Head of caudate nucleus (tissue), 42 donors: ENCODE measurements around the gene KIF3B.
"Not testable (repeated sequence)": the region's sequence is repeated elsewhere in the genome, so short reads cannot be mapped to it uniquely, and the experiment has no call there.

ENCODE experiments used
- DNase-seq, 42 donors: peaks; one replicate each; pipeline versions ENCODE4 v3.0.0 to v3.0.0-alpha.2; 2020 to 2021; ENCODE audit warnings: mixed read lengths in 7 of 42
- intact Hi-C: fragments of 100-400 bp; cut with DNase I; formaldehyde crosslinking; loops from one replicate; pipeline ENCODE4 v1.15.0; 2022

Gene KIF3B

DNA sequence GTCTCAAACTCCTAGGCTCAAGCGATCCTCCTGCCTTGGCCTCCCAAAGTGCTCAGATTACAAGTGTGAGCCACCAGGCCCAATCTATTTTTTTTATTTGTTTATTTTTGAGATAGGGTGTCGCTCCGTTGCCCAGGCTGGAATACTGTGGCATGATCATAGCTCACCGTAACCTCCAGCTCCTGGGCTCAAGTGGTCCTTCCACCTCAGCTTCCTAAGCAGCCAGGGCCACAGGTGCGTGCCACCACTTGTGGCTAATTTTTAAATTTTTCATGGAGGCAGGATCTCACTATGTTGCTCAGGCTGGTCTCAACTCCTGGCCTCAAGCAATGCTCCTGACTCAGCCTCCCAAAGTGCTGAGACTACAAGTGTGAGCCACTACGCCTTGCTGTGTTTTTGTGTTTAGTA, 9.8 kb downstream of the KIF3B start:
- no peak for DNase-seq
- intact Hi-C loops: loop anchor here (10.0 kb wide), 1 partner anchor 68 kb away; the partner anchor contains the start of gene ASXL1

- intact Hi-C loops: loop anchor here (10.0 kb wide), 1 partner anchor 66 kb away; the partner anchor contains the start of gene ASXL1
- no peak for DNase-seq
These were observed 10.9 kb downstream of the KIF3B start for GRCh38 chr20:32288225-32288849.

DNA sequence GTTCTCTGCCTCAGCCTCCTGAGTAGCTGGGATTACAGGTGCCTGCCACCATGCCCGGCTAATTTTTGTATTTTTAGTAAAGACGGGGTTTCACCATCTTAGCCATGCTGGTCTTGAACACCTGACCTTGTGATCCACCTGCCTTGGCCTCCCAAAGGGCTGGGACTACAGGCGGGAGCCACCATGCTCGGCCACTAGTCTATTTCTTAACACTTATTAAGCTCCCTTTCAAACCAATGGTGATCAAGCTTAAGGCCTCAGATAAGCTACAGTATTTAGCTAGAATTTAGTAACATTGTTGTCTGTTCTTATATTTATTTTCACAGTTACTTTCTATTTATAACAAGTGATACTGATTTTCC, 11.8 kb downstream of the KIF3B start:
- not testable (repeated sequence) for DNase-seq
- intact Hi-C loops: loop anchor here (10.0 kb wide), 1 partner anchor 66 kb away; the partner anchor contains the start of gene ASXL1

DNA sequence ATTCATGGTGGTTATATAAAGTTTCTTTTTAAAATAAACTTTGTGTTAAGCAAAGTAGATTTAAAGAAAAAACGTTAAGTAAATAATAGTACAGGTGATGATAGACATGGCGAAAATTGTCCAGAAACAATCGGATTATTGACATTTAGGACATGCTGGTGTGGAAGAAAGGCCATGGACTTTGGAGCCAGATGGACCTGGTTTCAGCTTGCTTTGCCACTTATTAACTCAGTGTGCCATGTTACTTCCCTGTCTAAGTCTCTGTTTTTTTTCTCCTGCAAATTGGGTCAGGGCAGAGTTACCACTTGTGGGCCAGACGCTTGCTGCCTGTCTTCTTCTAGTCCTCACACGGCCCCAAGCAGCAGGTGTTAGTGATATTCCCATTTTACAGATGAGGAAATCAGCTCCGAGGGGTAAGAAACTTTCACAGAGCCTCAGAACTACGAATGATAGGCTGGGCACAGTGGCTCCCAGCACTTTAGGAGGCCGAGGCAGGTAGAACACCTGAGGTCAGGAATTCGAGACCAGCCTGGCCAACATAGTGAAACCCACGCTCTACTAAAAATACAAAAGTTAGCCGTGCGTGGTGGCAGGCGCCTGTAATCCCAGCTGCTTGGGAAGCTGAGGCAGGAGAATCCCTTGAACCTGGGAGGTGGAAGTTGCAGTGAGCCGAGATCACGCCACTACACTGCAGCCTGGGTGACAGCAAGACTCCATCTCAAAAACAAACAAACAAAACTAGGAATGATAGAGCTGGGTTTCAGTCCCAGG, 12.4 kb downstream of the KIF3B start:
- DNase-seq: no peak
- intact Hi-C loops: loop anchor here (10.0 kb wide), 1 partner anchor 65 kb away; the partner anchor contains the start of gene ASXL1

GRCh38 chr20:32291166-32291565, 13.7 kb downstream of the KIF3B start:
- DNase-seq: no peak
- intact Hi-C loops: no loop called here

GRCh38 chr20:32292548-32292947, 15.1 kb downstream of the KIF3B start:
- intact Hi-C loops: no loop called here
- DNase-seq: no peak

GRCh38 chr20:32294071-32294470, 16.6 kb downstream of the KIF3B start:
- DNase-seq: no peak
- intact Hi-C loops: no loop called here

GRCh38 chr20:32296412-32296811, 19.0 kb downstream of the KIF3B start:
- DNase-seq: no peak
- intact Hi-C loops: no loop called here

DNA sequence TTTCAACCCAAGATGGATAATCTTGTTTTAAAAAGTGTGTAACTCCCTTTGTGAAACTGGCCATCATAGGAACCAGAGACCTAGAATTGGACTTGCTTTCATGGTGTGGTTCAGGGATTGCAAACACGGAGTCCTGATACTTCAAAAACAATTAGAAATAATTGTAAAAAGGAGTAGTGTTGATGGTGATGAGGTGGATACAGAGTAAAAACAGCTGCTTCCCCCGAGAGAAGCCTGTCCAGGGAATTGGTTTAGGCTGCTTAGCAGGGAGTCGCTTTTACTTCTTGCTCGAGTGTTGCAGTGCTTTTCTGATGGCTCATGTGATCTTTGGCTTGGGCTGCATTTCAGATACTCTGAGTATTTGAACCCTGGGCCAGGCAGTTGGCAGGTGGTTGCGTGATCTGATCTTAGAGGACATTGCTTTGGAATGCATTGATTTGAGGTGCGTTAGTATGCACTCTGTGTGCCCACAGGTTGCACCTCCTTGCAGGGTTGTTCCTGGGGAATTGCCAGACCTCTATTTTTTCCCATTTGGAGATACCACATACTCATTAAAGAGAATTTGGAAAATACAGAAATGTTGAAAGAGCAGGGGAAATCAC, 19.5 kb downstream of the KIF3B start:
- intact Hi-C loops: no loop called here
- DNase-seq: no peak

DNA sequence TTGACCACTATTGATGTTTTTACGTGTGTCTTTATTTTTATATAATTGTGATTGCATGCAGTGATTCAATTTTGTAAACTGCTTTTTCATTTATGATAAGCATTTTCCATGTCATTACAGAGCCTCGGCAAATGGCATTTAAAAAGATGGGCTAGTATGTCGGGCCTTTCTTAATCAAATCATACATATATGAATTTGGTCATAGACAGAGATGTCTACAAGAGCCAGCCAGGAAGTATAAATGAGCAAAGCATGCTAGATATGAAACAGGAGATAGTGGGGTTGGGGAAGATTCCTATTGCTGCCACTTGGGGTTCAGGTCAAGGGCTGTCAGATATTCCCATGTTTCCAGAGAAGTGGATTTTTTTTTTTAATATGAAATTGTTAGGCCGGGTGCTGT, 20.0 kb downstream of the KIF3B start:
- DNase-seq: no peak
- intact Hi-C loops: no loop called here

GRCh38 chr20:32300647-32301046, 23.2 kb downstream of the KIF3B start:
- DNase-seq: no peak
- intact Hi-C loops: no loop called here

- DNase-seq: no peak
- intact Hi-C loops: no loop called here
These were observed 24.5 kb downstream of the KIF3B start for GRCh38 chr20:32301719-32302506.

GRCh38 chr20:32302507-32302872, 25.0 kb downstream of the KIF3B start:
- intact Hi-C loops: no loop called here
- DNase-seq: no peak

GRCh38 chr20:32304131-32304746, 26.8 kb downstream of the KIF3B start:
- intact Hi-C loops: no loop called here
- no peak for DNase-seq

DNA sequence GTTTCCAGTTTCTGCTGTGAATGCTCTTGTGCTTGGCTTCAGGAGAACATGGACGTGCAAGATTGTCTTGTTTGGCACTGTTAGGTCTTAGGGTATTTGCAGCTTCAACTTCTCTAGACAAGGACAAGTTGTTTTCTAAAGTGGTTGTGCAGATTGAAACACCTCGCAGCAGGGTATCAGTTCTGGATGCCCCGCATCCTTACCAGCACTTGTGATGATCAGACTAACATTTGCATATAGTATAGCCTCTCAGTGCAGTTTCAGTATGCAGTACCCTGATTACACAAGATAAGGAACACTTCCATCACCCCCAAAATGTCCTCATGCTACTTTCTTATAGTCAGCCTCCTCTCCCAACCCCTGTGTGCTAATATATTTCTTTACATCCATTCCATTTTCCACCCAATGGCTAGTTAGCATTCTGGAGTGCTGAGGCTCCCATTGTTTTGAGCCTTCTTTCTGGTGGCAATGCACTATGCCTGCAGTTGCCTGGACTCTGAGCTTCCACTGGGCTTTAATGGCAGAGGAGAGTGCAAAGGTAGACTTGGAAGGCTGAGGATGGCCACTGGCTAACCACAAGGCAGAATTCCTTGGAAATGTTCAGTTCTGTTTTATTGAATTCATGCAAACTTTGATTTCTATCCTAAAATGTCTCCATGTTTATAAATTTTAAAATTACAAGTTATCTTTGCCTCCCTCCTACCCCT, 35.4 kb downstream of the KIF3B start:
- DNase-seq: no peak
- intact Hi-C loops: no loop called here

GRCh38 chr20:32314768-32315167, 37.3 kb downstream of the KIF3B start:
- intact Hi-C loops: no loop called here
- no peak for DNase-seq

- intact Hi-C loops: no loop called here
- DNase-seq: no peak
These were observed 37.9 kb downstream of the KIF3B start for GRCh38 chr20:32315399-32315798.

DNA sequence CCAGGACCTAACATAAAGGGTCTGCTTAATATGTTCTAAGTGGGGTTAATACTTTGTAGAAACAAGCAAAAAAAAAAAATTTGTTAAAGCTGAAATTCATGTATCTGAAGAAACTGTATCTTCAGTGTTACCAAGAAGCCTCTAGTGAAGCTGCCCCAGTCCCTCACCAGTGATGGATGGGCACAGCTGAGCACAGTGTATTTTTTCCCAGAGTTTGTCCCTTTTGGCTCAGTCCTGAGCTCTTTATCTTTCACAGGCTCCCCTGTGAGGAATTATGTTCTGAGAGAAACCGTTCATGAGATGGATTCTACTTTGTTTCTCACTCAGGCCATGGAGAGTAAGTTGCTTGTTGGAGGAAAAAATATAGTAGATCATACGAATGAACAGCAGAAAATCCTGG, 38.4 kb downstream of the KIF3B start:
- intact Hi-C loops: no loop called here

GRCh38 chr20:32316667-32317066, 39.2 kb downstream of the KIF3B start:
- no peak for DNase-seq
- intact Hi-C loops: no loop called here

More for the DNA sequence above, 38.4 kb downstream of the KIF3B start:
- no peak for DNase-seq
